HG03097 (cell line): ENCODE measurements around the gene LAMB4.

Experiments used
- ATAC-seq: cut with Tn5 transposase; IDR thresholded peaks from one replicate; pipeline ENCODE4 v1.9.1; 2021; ENCODE audit not compliant: unreplicated experiment, low FRiP score

The LAMB4 gene

GRCh38 chr7:108109221-108109908, 20.8 kb downstream of the LAMB4 start:
- no peak for ATAC-seq

- no peak for ATAC-seq
These were observed 22.0 kb downstream of the LAMB4 start for GRCh38 chr7:108108131-108108530.

GRCh38 chr7:108104324-108104723, 25.8 kb downstream of the LAMB4 start:
- no peak for ATAC-seq

- ATAC-seq, result no peak
These were observed 26.4 kb downstream of the LAMB4 start for GRCh38 chr7:108103558-108104298.

GRCh38 chr7:108102671-108103312, 27.4 kb downstream of the LAMB4 start:
- no peak for ATAC-seq

- no peak for ATAC-seq
These were observed 28.4 kb downstream of the LAMB4 start for GRCh38 chr7:108101759-108102158.

GRCh38 chr7:108099713-108100112, 30.4 kb downstream of the LAMB4 start:
- no peak for ATAC-seq

GRCh38 chr7:108097703-108098102, 32.5 kb downstream of the LAMB4 start:
- no peak for ATAC-seq

GRCh38 chr7:108096996-108097395, 33.2 kb downstream of the LAMB4 start:
- no peak for ATAC-seq

- ATAC-seq, result no peak
These were observed 35.0 kb downstream of the LAMB4 start for GRCh38 chr7:108094933-108095710.

- no peak for ATAC-seq
These were observed 35.8 kb downstream of the LAMB4 start for GRCh38 chr7:108094346-108094745.

GRCh38 chr7:108093851-108094331, 36.3 kb downstream of the LAMB4 start:
- no peak for ATAC-seq

- no peak for ATAC-seq
These were observed 36.8 kb downstream of the LAMB4 start for GRCh38 chr7:108093341-108093740.

GRCh38 chr7:108091461-108091831, 38.7 kb downstream of the LAMB4 start:
- no peak for ATAC-seq

GRCh38 chr7:108090791-108091460, 39.2 kb downstream of the LAMB4 start:
- ATAC-seq, result no peak

GRCh38 chr7:108089381-108089780, 40.8 kb downstream of the LAMB4 start:
- no peak for ATAC-seq

GRCh38 chr7:108088729-108089128, 41.4 kb downstream of the LAMB4 start:
- no peak for ATAC-seq

GRCh38 chr7:108087778-108088177, 42.4 kb downstream of the LAMB4 start:
- no peak for ATAC-seq

- ATAC-seq, result no peak
These were observed 43.2 kb downstream of the LAMB4 start for GRCh38 chr7:108086962-108087361.

GRCh38 chr7:108086546-108086945, 43.6 kb downstream of the LAMB4 start:
- no peak for ATAC-seq
